Measurements from ENCODE around the gene AFF3. TPM values are rescaled to one million over a fixed set of nuclear protein-coding genes. Genes with fewer than 3 reads are reported as not detected.

AFF3 gene
- total and polyA plus RNA-seq, 10 donors = 6.0 to 92.2 (median 64.0) TPM

DNA sequence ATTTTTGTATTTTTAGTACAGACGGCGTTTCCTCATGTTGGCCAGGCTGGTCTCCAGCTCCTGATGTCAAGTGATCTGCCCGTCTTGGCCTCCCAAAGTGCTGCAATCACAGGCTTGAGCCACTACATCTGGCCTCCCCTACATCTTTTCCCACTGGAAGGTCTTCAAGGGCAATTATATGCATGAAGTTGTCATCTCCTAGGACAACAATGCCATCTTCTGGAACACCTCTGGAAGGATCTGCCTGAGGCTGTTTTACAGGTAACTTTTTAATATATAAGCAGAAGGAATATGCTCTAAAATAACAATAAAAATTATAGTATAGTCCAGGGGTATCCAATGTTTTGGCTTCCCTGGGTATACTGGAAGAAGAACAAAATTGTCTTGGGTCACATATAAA, 321.4 kb downstream of the AFF3 start:
- intact Hi-C loops (cut with DNase I; ENCODE audit: low total_unique reads) = no loop called here
- H3K4me3 ChIP-seq = no peak overlapping the region
- WGBS, 5 donors = 91 to 100% (median 94%) methylated on average over 3 of the region's 3 CpGs
- H3K27ac ChIP-seq = no peak overlapping the region
- H3K4me1 ChIP-seq = no peaks in the 10 kb centered on the region
- no peaks in the 10 kb centered on the region for H3K27me3 ChIP-seq (replicated peaks in 1 of 7)
- TF ChIP-seq POLR2A (IDR thresholded peaks at IDR 0.05) (no peak), POLR2AphosphoS5 (IDR thresholded peaks at IDR 0.05) (no peak)
- TF ChIP-seq, protein P1, sequence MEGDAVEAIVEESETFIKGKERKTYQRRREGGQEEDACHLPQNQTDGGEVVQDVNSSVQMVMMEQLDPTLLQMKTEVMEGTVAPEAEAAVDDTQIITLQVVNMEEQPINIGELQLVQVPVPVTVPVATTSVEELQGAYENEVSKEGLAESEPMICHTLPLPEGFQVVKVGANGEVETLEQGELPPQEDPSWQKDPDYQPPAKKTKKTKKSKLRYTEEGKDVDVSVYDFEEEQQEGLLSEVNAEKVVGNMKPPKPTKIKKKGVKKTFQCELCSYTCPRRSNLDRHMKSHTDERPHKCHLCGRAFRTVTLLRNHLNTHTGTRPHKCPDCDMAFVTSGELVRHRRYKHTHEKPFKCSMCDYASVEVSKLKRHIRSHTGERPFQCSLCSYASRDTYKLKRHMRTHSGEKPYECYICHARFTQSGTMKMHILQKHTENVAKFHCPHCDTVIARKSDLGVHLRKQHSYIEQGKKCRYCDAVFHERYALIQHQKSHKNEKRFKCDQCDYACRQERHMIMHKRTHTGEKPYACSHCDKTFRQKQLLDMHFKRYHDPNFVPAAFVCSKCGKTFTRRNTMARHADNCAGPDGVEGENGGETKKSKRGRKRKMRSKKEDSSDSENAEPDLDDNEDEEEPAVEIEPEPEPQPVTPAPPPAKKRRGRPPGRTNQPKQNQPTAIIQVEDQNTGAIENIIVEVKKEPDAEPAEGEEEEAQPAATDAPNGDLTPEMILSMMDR (IDR thresholded peaks at IDR 0.05 in 8 of 11, conservative IDR thresholded peaks at IDR 0.05 in 3 of 11) = no peak
- H3K9me3 ChIP-seq = no peaks in the 10 kb centered on the region
- DNase-seq = no peak
- H3K36me3 ChIP-seq = peaks cover 0 to 12% (median 0%) of the 10 kb centered on the region in 6 donors

- Histone ChIP-seq H3K27me3 (replicated peaks in 1 of 7) (no peaks in the 10 kb centered on the region), H3K27ac (no peak overlapping the region), H3K4me1 (no peaks in the 10 kb centered on the region), H3K4me3 (no peak overlapping the region), H3K36me3 (peaks cover 0 to 11% (median 0%) of the 10 kb centered on the region in 6 donors), H3K9me3 (no peaks in the 10 kb centered on the region)
- no peak for DNase-seq
- intact Hi-C loops (cut with DNase I; ENCODE audit: low total_unique reads) = no loop called here
- TF ChIP-seq, protein P1 (IDR thresholded peaks at IDR 0.05 in 8 of 11, conservative IDR thresholded peaks at IDR 0.05 in 3 of 11) = no peak
- TF ChIP-seq POLR2A (IDR thresholded peaks at IDR 0.05) (no peak), POLR2AphosphoS5 (IDR thresholded peaks at IDR 0.05) (no peak)
- 91 to 98% (median 95%) methylated on average over 7 of the region's 7 CpGs for WGBS, 5 donors
These were observed 322.6 kb downstream of the AFF3 start for GRCh38 chr2:99819766-99820165.

- H3K9me3 ChIP-seq = no peaks in the 10 kb centered on the region
These were observed 323.5 kb downstream of the AFF3 start for GRCh38 chr2:99818842-99819241.

DNA sequence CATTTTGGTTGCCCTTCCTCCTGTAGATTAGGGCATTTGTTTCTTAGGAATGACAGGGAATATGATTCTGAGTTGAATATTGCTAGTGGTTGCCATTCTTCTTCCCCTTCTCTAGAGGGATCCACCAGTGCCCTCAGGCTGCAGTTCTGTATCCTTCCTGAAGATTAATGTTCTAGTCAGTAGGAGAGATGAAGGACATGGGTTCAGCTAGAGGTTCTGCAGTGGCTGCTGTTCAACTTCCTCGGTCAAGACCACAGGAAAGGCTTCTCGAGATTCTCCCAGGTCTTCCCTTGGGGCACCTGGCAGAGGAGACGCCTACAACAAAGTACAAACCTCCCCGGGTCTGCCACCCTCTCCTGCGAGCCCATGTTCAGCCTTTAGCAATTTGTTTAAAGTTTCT, 325.5 kb downstream of the AFF3 start:
- TF ChIP-seq, protein P1 (IDR thresholded peaks at IDR 0.05 in 8 of 11, conservative IDR thresholded peaks at IDR 0.05 in 3 of 11) = no peak
- TF ChIP-seq POLR2AphosphoS5 (IDR thresholded peaks at IDR 0.05) (no peak), POLR2A (IDR thresholded peaks at IDR 0.05) (no peak)
- no peaks in the 10 kb centered on the region for H3K9me3 ChIP-seq
- H3K4me3 ChIP-seq = no peak overlapping the region
- H3K4me1 ChIP-seq = peaks cover 0 to 3% (median 0%) of the 10 kb centered on the region in 6 donors
- no peaks in the 10 kb centered on the region for H3K27me3 ChIP-seq (replicated peaks in 1 of 7)
- peaks cover 0 to 7% (median 0%) of the 10 kb centered on the region in 6 donors for H3K36me3 ChIP-seq
- 69 to 89% (median 77%) methylated on average over 5 of the region's 5 CpGs for WGBS, 5 donors
- H3K27ac ChIP-seq = no peak overlapping the region
- intact Hi-C loops (cut with DNase I; ENCODE audit: low total_unique reads) = no loop called here
- no peak for DNase-seq

More at GRCh38 chr2:99818842-99819241, 323.5 kb downstream of the AFF3 start:
- Histone ChIP-seq H3K4me3 (no peak overlapping the region), H3K36me3 (peaks cover 0 to 11% (median 0%) of the 10 kb centered on the region in 6 donors), H3K4me1 (no peaks in the 10 kb centered on the region), H3K27me3 (replicated peaks in 1 of 7) (no peaks in the 10 kb centered on the region), H3K27ac (no peak overlapping the region)
- TF ChIP-seq POLR2A (IDR thresholded peaks at IDR 0.05) (no peak), POLR2AphosphoS5 (IDR thresholded peaks at IDR 0.05) (no peak)
- TF ChIP-seq, protein P1 (IDR thresholded peaks at IDR 0.05 in 8 of 11, conservative IDR thresholded peaks at IDR 0.05 in 3 of 11) = no peak
- intact Hi-C loops (cut with DNase I; ENCODE audit: low total_unique reads) = no loop called here
- no peak for DNase-seq
- 71 to 79% (median 73%) methylated on average over 2 of the region's 2 CpGs for WGBS, 5 donors

All from spleen (tissue), 11 donors.